NCI-H1092 (cell line): ENCODE results near the gene ARHGAP20.

ENCODE experiments used
- DNase-seq: peaks from one replicate; lab custom pipeline; 2025; lab: John Stamatoyannopoulos, UW

ARHGAP20 gene

GRCh38 chr11:110601936-110602335, 110.3 kb downstream of the ARHGAP20 start:
- no peak for DNase-seq

- no peak for DNase-seq
Measured at GRCh38 chr11:110600322-110600721, 111.9 kb downstream of the ARHGAP20 start.

DNA sequence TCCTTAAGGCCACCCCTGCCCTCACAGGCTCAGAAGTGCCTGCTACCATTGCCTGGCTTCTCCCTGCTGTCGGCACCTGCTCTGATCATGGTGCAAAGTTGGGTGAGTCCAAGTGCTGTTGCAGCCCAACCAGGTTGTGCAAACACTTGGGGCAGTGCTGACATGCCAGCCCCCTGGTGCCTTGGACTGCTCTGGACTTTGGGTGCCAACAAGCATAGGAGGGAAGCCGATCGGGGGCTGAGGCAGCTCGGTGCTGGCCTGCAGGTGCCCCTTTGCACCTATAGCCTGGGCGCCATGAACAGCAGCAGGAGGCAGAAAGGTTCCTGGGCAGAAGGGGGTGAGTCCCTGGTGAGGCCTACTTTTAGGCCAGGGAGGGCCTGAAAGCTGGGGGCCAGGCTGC, 113.0 kb downstream of the ARHGAP20 start:
- DNase-seq: no peak

DNA sequence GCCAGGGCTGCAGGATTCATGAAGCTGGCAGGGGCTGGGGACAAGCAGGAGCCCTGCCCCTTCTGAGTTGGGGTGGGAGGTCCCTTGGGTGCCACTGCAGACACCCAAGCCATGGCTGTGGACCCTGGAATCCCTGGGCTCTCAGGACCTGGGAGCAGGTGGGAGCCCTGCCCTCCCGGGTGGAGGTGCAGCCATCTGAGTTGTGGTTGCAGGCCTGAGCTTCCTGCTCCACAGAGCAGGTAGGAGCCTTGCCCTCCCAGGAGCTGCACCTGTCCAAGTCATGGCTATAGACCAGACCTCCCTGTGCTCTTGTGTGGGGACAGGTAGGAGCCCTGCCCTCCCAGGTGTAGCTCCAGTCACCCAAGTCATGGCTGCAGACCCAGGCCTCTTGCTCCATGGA, 113.5 kb downstream of the ARHGAP20 start:
- DNase-seq: no peak

- no peak for DNase-seq
Measured at GRCh38 chr11:110587972-110588371, 124.3 kb downstream of the ARHGAP20 start.

DNA sequence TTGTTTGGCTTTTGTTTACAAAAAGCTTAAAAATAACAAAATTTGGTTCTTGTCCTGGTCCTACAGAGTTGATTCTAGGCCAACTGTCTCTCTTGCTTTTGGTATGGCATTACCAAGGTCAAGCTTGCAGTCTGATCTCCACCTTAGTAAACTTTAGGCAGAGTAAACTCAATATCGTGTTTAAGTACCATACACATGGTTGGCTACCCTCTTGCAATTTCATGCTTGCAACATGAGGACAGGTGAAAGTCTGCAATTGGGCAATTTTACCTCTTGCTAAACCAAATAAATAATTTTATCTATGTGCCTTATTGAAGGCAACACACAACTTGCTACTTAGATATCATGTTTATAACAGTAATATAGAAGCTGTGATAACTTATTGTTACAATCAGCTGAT, 125.1 kb downstream of the ARHGAP20 start:
- no peak for DNase-seq

- DNase-seq: no peak
Measured at GRCh38 chr11:110584150-110584549, 128.1 kb downstream of the ARHGAP20 start.

GRCh38 chr11:110582728-110583432, 129.4 kb downstream of the ARHGAP20 start:
- DNase-seq: peak; percentile 2

DNA sequence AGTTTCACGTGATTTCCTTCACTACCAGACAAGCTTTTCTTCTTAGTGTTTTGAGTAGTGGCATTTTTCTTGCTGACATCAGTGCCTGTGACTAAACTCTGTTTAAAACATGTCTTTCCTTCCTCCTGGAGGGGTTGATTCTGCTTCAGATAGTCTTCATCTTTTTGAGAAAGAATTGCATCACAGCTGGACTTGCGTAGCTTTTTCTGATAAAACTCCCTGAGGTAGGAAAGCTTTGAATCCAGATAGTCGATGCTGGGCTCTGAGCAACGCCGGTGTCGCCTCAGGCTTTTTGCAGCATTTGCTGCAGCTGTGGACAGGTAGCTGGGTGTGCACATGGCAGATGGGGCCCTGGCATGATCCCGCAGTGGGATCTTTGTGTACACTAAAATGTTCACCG, 131.7 kb downstream of the ARHGAP20 start:
- no peak for DNase-seq

GRCh38 chr11:110573411-110573810, 138.8 kb downstream of the ARHGAP20 start:
- DNase-seq: no peak

DNA sequence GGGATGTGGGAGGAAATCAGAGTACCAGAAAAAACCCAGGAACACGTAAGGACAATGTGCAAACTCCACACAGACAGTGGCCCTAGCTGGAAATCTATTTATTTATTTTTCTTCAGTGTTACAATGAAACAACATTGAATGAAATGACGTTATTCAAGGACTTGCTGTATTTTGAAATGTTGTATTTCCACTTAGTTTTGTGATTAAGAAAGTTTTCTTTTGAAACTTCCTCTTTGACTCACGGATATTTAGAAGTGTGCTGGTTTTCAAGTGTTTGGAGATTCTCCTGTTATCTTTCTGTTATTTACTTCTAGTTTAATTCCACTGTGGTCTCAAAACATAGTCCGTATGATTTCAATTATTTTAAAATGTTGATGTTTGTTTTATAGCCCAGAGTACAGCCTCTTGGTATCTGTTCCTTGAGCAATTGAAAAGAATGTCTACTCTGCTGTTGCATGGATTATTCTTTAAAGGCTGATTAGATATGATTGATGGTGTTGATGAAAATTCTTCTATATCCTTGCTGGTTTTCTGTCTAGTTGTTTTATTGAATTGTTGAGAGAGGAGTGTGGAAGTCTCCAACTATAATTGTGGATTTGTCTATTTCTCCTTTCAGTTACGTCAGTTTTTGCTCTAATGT, 141.0 kb downstream of the ARHGAP20 start:
- DNase-seq: no peak

GRCh38 chr11:110566577-110566976, 145.7 kb downstream of the ARHGAP20 start:
- DNase-seq: no peak

GRCh38 chr11:110565357-110566336, 146.6 kb downstream of the ARHGAP20 start:
- no peak for DNase-seq

DNA sequence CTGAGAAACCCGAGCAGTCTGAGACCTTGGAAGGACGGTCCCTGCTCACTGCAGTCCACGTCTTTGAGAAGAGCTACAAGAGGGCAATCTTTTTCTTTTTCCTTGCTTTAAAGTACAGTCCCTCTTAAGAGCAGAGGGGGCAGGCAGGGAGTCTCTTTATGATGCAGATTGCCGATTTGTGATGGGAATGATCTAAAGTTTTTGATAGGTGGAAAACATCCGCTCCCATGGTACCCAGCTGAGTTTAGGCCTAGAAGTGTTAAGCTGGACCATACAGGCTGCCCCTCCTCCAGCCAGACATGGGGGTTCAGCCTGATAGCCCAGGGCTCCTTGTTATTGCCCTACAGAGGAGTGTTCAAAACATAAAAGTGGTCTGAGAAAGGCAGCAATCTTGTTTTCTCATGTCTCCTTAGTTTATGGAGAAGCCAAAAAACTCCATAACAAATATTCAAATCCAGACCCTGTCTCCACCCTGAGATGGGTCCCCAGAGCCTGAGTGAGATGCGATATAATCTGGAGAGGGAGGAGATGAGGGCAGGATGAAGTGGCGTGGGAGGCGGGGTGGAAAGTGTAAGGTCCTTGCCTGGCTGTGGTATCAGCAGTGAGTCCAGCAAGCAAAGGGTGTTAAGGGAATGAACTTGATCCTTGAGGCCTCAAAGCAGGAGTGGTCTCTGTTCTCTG, 147.4 kb downstream of the ARHGAP20 start:
- no peak for DNase-seq

DNA sequence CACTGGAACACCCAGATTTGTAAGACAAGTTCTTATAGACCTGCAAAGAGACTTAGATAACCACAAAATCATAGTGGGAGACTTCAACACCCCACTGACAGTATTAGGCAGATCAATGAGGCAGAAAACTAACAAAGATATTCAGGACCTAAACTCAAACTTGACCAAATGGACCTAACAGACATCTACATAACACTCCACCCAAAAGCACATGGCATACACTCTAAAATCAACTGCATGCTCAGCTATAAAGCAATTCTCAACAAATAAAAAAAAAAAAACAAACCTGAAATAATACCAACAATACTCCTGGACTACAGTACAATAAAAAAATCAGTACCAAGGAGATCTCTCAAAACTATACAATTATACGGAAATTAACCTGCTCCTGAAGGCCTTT, 167.5 kb downstream of the ARHGAP20 start:
- no peak for DNase-seq

GRCh38 chr11:110538154-110538553, 174.1 kb downstream of the ARHGAP20 start:
- no peak for DNase-seq

DNA sequence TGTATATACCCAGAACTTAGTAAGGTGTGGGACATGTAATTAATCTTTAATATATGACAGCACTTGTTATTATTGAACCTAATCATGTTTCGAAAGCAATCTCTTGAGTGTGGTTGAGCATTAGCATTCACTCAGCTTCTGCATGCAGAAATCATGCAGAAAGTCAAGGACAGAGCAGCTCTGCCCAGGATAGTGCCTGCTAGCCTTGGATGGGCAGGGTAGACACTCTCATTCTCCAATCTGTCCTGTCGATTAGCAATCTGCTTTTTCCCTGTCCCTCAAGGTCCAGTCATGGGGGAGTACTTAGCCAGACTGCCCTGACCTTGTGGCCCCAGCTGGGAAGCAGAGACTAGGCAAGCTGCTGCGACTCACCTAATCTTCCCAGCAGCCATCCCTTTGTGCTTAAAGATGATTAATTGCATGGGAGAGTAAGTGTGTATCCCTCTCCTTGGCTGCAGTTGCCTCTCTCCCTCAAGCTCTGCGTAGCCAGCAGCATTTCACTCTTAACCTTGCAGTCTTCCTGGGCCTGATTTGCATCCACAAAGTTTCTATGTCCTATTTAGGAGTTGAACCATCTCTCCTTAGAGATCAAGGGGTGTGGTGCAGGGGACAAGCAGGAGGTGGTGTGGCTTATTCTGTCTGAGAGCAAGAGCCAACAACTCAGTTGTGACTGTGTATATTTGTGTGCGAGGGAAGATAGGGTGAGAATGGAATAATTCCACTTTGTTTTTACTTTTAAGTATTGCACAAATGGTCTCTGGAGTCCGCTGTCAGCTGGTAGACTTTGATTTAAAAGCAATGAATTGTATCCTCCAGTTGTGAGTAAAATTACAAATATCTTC, 181.1 kb downstream of the ARHGAP20 start:
- DNase-seq: no peak

DNA sequence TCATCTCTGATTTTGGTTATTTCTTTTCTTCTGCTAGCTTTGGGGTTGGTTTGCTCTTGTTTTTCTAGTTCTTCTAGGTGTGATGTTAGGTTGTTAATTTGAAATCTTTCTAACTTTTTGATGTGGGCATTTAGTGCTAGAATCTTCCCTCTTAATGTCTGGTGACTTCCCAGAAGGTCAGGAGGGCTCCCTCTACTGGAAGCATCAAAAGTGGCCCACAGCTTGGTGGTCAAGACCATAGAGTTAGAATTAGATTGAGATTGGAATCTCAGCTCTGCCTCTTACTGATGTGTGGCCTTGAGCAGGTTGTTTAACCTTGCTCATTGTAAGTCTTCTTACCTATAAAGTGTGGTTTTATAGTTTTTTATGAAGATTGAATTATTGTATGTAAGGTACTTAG, 183.2 kb downstream of the ARHGAP20 start:
- DNase-seq: no peak

- DNase-seq: no peak
Measured at GRCh38 chr11:110527146-110527545, 185.1 kb downstream of the ARHGAP20 start.
